NCI-H1417 treated with DMSO at 0.1 percent for 48 hours (cell line): ENCODE data around the gene TBC1D2.
"Not testable (repeated sequence)": the region's sequence is repeated elsewhere in the genome, so short reads cannot be mapped to it uniquely, and the experiment has no call there.

Experiments
- DNase-seq: peaks from one replicate; lab custom pipeline; 2025; lab: John Stamatoyannopoulos, UW

The TBC1D2 gene, protein sequence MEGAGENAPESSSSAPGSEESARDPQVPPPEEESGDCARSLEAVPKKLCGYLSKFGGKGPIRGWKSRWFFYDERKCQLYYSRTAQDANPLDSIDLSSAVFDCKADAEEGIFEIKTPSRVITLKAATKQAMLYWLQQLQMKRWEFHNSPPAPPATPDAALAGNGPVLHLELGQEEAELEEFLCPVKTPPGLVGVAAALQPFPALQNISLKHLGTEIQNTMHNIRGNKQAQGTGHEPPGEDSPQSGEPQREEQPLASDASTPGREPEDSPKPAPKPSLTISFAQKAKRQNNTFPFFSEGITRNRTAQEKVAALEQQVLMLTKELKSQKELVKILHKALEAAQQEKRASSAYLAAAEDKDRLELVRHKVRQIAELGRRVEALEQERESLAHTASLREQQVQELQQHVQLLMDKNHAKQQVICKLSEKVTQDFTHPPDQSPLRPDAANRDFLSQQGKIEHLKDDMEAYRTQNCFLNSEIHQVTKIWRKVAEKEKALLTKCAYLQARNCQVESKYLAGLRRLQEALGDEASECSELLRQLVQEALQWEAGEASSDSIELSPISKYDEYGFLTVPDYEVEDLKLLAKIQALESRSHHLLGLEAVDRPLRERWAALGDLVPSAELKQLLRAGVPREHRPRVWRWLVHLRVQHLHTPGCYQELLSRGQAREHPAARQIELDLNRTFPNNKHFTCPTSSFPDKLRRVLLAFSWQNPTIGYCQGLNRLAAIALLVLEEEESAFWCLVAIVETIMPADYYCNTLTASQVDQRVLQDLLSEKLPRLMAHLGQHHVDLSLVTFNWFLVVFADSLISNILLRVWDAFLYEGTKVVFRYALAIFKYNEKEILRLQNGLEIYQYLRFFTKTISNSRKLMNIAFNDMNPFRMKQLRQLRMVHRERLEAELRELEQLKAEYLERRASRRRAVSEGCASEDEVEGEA

DNA sequence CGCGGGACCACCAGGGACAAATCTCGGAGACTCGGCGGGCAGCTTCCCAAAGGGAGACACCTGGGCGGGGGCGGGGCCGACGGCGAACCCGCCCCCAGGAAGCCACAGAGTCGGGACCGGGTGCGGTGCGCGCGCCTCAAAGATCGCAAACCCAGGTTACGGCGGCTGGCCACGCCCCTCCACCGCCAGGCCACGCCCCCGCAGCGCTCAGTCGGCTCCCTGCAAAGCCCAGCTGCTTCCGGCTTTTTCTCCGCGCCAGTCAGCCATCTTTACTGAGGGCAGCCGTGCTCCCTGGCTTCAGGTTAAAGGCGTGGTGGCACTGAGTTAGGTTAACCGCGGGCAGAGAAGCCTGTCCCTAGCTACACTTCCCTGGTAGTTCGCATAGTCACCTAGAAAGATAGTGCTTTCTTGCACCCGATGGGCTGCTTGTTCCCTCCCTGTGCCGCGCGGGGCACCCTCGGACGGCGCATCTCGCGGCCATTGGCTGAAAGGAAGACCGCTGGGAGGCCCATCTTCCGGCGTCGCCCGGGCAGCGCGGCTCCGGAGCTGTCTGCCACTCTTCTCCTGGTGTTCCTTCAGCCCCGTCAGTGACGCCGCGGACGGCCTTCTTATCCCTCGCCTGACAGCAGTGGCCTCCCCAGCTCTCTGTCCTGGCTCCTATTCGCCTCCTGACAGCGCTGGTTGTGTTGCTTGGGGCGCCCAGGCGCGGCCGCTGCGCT, at the start of gene TBC1D2:
TSS of gene TBC1D2 (minus strand) at position 72 of the 719 bp plus-strand sequence. CDS start 108 bp downstream, outside the sequence.
- DNase-seq: peak; percentile 94

DNA sequence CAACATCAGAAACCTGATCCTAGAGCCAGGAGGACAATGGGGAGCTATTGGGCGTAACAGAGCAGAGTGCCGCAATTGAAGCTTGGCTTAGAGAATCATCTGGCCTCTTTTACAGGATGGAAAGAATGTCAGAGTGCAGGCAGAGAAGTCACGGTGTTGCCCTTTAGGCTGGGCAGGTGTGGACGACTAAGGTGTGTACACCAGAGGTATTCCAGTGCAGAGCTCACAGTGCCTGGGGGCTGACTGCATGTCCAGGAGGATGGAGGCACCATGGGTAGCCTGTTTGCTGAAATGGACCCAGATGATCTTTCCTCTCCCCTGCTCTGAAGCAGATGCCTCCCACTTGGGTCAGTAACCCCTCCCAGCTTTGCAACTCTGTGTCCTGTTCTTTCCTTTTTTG, 48.9 kb upstream of the TBC1D2 start:
- DNase-seq: no peak

DNA sequence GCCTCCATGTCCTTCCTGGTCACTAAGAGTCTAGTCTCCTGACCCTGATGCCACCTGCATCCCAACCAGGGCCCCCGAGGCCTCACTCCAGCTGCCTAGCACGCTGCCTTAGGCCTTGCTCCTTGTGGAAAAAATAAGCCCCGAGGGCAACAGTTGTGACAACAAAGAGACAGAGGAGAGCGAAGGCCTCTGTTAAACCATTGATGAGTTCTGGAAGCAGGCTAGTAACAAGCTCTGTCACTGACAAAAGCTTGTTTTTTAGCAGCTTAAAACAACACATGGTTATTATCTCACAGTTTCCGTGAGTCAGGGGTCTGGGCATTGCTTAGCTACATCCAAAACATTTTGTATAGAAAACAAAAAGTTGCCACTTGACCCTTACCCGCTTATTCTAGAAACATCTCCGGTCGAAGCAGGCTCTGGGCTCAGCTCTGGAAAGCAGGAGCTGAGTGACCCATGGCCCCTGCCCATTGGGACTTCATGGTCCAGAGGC, 48.2 kb upstream of the TBC1D2 start:
- DNase-seq: no peak

DNA sequence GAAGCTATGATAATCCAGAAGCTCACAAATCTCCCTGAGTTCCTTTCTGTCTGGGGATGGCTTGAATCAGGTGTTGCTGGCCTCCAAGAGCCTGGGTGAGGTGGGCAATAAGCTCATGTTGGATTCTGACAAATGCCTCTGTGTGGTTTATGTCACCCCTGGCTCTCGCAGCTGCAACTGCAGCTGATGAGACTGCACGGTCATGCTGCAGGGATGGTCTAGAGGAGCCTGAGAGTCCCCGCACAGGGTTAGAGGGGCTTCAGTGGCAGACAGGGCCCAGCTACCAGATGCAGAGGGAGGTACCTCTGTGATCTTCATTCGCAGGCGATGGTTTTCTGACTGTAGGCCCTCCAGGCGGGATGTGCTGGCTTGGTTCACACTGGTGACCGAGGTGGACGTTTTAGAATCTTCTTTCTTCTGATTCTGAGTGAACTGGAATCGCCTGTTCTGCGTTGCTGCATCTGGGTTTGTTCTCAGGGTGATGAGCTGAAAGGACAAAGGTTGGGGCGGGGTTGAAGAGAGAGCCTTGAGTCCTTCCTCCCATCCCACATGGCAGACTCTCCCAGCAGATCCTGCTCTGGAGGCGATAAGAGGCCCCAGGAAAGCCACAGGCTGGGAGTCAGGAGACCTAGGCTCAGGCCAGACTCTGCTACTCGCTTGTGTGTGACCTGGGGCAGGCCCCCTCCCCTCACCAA, 47.6 kb upstream of the TBC1D2 start:
- DNase-seq: no peak

DNA sequence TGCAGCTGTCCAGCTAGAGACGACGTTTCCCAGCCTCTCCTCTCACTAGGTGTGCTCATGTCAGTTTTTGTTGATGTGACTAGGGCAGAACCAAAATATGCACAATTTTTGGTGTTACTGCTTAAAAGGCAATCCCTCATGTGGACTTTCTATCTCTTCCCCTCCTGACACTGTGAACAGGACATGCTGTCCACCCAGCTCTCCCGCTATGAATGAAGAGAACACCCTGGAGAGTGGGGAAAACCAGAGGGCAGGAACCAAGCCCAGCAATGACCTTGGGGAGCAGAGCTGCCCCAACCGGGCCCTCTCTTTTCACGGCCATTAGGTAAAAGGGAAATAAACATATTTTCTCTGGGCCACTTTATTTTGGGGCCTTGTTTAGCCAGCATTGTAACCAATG, 46.7 kb upstream of the TBC1D2 start:
- no peak for DNase-seq

DNA sequence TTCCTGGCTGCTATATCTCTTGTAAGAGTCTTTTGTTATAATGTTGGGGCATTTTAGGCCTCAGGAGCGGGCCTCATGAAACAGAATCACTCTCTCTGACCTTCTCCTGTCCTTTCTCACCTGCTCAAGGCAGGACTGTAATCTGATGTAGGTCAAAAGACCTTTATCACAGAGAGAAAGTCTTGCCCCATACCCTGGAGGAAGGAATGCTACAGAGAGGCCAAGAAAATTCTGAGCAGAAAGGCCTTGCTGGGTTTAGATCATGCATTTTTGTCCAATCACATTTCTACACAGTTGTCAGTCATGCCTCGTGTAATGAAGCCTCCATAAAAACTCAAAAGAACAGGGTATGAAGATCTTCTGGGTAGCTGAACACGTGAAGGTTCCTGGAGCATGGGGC, 45.2 kb upstream of the TBC1D2 start:
- DNase-seq: no peak

DNA sequence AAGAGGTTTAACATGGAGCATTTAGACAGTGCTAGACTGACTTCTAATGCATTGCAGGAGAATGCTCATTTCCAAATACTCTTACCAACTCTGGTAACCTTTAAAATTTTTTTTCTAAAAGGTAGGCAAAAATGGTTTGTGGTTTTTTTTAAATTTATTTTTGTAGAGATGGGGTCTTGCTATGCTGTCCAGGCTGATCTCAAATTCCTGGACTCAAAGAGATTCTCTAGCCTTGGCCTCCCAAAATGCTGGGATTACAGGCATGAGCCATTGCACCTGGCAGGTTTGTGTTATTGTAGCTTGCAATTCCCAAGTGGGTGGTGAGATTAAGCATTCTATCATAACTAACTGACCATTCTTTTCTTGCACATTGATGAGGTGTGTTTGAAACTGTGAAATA, 43.0 kb upstream of the TBC1D2 start:
- no peak for DNase-seq

DNA sequence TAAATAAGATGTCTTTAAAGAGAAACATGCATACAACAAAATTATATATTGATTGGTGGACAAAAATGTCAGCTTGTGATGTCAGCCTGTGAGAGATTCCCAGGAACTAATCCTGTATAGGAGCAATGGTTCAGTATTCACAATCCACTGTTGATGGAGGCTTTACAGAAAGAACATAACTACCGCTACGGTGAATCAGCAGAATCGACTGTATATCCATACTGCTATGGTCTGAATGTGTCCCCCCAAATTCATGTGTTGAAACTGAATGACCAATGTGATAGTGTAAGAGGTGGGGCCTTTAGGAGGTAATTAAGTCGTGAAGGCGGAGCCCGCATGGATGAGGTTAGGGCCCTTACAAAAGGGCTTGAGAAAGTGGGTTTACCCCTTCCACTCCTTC, 40.4 kb upstream of the TBC1D2 start:
- DNase-seq: no peak

DNA sequence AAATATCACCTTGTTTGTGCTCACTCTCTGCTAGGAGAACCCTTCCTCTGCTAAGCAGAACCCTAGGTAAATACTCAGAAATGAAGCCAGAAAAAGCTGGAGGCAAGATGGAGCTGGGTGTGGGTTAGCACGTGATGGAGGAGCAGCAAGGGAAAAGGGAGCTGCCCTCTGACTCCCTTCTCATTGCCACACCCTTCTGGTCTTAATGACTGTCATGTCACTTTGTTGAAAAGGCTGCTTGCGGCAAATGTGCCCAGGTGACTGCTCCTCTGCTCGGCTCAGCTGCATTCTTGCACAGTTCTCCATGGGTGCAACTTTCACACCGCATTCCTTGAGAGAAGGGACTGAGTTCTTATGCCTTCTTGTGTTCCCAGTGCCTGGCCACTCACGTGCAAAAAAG, 36.4 kb upstream of the TBC1D2 start:
- no peak for DNase-seq

DNA sequence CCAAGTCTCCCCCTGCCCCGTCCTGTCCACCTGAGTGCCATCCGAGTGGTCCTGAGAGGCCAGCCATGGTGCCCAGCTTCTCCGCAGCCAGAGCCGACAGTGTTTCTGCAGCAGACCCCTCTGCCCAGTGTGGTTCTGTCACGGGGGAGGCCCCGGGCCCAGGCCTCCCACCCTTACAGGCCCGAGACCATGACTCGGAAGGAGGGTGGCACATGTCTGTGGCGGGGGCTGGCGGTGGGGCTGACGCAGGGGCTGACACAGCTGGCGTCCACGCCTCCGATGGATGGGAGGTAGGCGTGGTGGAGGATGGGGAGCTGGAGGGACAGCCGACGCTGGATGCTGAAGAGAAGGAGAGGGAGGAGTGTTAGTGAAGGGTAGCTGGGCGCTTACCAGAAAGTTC, 35.0 kb upstream of the TBC1D2 start:
- DNase-seq: no peak

DNA sequence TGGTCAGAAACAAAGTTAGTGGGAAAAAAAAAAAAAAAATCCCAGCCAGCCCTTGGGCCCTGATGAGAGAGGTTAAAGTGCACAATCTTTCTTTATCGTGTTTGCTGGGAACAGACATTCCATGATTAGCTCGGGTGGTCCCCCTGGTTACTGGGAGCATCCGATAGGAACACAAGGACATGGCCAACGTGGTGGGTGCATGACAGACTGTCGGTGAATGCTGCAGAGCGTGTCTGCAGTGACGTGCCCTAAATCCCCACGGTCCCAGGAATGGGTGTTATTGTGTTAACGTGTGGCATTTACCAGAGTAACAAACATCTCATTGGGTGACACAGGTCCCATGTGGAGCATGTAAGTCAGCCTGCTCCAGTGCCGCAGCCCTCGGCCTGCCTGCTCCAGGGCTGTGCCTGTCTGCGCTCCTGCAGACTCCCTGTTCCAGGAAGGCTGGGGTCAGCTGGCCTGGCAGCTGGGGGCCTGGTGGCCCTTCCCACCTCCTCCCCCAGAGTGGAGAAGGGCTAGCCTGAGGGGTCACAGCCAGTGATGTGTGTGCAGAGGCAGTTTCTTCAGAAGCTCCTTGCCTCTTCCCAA, 34.3 kb upstream of the TBC1D2 start:
- no peak for DNase-seq

DNA sequence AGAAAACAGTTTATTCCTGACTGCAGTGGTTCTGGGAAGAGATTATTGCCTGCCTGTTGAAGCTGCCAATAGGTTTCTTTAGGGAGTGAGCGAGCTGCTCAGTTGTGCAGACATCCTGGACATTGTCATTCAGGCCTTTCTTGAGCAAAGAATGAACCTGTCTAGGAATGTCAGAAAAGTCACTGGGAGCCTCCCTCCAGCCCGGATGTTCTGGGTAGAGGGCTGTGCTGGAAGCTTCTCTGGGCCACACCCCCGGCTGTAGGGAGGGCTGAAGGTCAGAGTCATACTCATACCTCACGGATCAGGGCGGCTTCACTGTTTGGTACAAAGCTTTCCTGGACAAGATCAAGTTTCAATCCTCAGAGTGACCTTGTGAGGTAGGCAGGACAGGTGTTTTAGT, 33.4 kb upstream of the TBC1D2 start:
- DNase-seq: no peak

DNA sequence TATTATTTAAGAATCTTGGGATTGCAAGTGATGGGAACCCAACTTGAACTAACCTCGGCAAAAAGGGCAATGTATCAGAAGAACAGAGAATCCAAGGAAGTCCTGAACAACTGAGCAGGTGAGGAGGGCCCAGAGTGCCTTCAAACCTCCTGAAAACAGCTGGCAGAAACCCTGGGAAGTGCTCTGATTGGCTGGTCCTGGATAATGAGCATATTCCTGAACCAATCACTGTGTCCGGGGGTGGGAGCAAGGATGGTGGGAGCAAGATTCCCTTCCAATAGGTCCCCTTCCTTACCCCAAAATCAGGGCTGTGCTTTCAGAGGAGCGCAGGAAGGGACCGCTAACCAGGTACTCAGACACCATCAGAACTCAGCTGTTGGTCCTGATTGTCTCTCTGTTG, 31.9 kb upstream of the TBC1D2 start:
- no peak for DNase-seq

DNA sequence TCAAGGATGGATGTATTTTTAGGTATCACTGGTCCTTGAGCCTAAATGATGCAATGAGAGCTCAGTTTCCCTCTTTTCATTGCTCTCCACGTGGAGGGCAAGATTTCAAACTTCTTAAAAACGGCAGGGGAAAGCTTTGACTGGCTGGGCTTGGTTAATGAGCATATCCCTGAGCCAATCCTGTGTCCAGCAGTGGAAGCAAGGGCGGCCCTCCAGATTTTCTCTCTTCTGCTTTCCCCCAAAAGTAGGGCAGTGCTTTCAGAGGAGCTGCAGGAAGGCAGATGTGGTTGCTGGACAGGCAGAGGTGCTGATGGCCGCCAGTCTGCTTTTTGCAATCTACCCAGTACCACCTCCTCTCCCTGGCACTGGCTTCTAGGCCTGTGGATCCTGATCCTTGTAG, 30.0 kb upstream of the TBC1D2 start:
- DNase-seq: no peak

DNA sequence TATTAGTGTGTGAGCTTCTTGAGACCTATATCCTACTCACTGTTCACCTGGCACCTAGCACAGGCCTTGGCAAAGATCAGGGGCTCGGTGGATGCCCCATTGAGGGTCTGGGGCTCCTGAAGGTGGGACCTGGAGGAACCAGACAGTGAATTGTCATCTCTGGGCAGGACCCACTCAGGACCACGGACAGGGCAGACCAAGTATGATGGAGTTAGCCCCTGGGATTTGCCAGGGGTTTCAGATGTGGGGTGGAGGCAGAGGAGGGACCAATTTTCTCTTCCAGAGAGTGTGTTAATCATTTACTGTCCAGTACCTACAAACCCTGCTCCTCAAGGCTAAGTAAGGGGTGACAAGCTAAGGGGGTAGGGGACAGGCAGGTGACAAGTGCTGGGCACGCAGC, 29.3 kb upstream of the TBC1D2 start:
- DNase-seq: no peak

DNA sequence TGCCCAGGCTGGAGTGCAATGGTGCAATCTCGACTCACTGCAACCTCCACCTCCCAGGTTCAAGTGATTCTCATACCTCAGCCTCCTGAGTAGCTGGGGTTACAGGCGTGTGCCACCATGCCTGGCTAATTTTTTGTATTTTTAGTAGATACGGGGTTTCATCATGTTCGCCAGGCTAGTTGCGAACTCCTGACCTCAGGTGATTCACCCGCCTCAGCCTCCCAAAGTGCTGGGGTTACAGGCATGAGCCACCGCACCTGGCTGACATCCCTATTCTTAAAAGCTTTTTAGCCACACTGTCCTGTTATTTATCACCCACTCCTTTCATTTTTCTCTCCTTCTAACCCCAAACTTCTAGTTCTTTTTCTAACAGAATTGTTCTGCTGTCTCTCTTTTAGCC, 27.7 kb upstream of the TBC1D2 start:
- not testable (repeated sequence) for DNase-seq

DNA sequence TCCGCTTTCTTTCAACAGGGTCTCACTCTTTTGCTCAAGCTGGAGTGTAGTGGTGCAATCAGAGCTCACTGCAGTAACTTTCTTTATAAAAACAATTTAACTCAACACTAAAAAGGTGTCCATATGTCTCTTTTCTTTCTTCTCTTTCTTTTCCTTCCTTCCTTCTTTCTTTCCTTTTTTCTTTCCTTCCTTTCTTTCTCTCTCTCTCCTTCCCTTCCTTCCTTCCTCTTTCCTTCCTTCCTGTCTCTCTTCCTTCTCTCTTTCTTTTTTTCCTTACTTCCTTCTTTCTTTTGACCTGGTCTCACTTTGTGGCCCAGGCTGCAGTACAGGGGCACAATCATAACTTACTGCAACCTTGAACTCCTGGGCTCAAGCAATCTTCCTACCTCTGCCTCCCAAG, 25.8 kb upstream of the TBC1D2 start:
- no peak for DNase-seq

DNA sequence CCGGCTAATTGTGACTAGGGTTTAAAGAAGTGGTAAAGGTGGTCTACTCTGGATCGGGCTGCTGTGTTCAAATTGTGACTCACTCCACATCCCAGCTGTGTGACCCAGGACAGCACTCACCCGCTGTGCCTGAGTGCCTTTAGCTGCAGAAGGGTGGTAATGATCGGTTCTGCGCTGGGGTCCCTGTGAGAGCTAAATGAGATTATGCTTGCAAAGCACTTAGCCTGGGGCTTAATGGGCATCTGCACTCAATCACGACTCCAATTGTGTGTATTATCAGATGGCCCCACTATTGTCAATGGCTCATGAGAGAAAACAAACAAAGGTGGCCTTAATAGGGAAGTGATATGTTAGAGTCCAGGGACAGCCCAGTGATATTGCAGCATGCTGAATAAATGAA, 25.1 kb upstream of the TBC1D2 start:
- peak; percentile 95 for DNase-seq

DNA sequence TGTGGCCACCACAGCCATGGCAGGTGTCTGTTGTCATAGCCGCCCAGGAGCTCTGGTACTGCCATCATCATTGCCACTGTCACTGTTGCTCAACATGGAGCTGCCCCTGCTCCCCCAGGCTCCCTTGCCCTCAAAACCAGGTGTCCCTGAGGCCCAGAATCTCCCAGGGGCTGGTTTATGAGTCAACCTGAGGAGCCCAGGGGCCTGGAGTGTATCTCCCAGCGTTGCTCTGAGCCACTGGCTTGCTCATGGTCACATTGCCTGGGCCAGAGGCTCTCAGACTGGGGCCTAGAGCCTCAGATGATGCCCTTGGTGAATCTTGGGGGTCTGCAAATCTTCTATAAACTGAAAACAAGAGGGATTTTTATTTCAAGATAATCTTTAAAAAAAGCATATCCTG, 24.7 kb upstream of the TBC1D2 start:
- DNase-seq: no peak

DNA sequence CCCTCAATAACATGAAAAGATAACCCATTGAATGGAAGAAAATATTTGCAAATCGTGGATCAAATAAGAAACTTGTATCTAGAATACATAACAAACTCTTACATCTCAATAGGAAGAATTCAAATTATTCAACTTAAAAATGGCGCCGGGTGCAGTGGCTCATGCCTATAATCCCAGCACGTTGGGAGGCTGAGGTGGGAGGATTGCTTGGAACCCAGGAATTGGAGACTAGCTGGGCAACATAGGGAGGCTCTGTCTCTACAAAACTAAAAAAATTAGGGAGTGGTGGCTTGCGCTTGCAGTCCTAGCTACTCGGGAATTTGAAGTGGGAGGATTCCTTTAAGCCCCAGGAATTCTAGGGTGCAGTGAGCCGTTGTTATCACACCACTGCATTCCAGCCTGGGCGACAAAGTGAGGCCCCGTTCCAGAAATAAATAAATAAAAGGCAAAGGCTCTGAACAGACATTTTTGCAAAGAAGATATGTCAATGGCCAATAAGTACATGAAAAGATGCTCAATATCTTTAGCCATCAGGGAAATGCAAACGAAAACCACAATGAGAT, 21.5 kb upstream of the TBC1D2 start:
- no peak for DNase-seq

DNA sequence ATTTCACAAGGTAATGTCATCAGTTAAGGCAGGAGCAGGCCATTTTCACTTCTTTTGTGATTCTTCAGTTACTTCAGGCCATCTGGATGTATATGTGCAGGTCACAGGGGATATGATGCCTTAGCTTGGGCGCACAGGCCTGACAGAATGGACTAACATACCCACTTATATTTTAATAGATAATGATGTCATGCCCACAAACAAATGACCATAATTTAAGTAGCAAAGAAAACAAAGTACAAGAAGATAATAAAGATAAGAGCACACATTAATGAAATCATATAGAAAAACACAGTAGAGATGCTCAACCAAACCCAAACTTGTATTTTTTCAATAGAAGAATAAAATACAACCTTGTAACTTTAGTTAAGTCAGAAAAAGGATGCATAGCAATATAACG, 19.7 kb upstream of the TBC1D2 start:
- DNase-seq: no peak
